Peyer's patch (tissue), 4 donors: ENCODE measurements around the gene CRHR2.

Experiments used
- CTCF ChIP-seq, 6 experiments: fragments of 450-650 bp in 4 of 6; fragments of 200-600 bp in 2 of 6; sonication (generic) in 1 of 6; IDR thresholded peaks; one replicate each; pipeline ENCODE4 v1.5.1; 2017 to 2019; ENCODE audit warnings: antibody characterized with exemption in 6 of 6, mild to moderate bottlenecking in 3 of 6, moderate library complexity in 1 of 6
- POLR2A ChIP-seq, 2 donors: fragments of 450-650 bp; IDR thresholded peaks; one replicate each; pipeline ENCODE4 v1.5.1; 2017; ENCODE audit warnings: antibody characterized with exemption in 2 of 2, mild to moderate bottlenecking in 2 of 2, moderate library complexity in 2 of 2

GRCh38 chr7:30618080-30618676 lies 64.1 kb downstream of the CRHR2 start:
- TF ChIP-seq CTCF (IDR thresholded peaks at IDR 0.05), result no peak
- no peak for TF ChIP-seq POLR2A (IDR thresholded peaks at IDR 0.05)
